Activated CD4-positive, alpha-beta T cell treated with anti-CD3 and anti-CD28 coated beads for 4 hours (primary cell): ENCODE data around the gene SRPX.

Experiments
- DNase-seq, 2 donors: peaks; one replicate each; pipeline ENCODE4 v3.0.0-alpha.2; 2020

Gene SRPX

DNA sequence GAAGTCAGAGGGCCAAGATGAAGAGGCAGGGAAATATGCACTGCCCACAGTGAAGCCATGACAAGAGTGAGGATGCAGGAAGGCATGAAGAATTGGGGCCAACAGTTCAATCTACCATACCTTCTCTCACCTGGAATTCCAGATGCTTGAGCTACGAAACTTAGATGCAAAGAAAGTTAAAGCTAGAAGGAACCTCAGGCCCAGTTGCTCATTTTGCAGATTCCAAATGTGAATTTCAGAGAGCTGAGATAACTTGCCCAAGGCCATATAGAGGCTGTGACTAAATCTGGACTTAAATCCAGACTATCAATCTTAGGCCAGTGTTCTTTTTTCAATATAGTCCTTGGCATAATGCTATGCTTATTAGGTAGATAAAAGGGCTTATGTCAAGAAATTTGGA, 92.7 kb downstream of the SRPX start:
- no peak for DNase-seq

DNA sequence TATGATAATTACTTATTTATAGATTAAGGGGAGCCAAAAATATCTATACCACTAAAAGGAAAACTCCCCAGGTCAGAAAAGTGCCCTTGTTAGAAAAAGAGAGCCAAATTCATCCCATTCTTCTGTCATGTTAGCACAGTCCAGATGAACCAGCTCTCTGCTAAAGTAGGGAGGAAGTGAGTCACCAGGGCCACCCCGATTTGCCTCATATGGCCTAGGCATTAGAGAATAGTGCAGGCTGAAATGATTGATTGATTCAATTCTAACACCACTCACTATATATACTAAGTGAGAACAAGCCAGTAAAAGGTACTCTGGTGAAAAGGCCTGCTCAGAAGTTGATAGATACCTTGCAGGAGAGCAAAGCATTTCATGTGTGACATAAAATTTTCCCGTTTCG, 94.5 kb downstream of the SRPX start:
- DNase-seq = no peak

DNA sequence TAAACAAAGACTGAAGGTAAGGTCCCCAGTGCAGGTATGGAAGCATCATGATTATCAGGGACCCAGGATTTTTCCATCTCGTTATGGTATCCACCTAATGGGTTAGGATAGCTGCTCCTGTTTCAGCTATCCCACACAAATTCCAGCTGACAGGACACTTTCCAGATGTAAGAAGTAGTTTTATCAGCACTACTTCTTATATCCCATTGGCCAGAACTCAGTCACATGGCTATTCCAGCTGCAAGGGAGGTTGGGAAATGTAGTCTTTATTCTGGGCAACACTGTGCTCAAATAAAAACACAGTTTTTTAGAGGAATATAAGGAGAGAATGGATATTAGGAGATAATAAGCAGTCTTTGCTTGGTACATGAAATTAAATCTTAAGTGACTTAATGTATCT, 96.7 kb downstream of the SRPX start:
- no peak for DNase-seq

DNA sequence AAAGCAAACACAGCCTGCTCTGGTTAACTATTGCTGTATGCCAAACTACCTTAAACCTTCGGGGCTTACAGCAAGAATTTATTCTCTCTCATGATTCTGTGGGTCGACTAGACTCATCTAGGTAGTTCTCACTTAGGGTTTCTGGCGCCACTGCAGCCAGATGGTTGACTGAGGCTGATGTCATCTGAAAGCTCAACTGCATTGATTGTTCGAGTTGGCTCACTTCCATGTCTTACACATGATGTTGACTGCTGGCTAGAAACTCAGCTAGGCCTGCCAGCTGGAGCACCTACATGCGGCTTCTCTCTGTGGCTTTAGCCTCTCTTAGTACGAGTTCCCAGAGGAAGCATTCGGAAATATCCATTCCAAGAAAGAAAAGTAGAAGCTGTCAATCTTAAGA, 103.2 kb downstream of the SRPX start:
- no peak for DNase-seq

DNA sequence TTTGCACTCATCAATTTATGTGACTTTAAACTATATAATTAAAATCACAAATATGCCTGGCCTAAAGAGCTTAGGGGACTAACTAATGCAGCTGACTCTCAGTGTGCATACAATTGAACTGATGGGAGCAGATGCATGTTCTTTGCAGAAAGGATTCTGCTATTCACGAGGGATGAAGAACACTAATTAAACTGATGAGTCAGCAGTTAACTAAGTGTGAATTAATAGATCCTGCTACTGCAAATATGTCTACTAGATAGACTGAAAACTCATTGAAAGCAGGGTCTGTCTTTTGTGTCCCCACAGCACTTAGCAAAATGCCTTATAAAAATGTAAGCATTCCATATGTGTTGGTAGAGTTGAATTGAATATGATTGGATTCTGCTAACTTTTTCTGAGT, 104.0 kb downstream of the SRPX start:
- DNase-seq = no peak

DNA sequence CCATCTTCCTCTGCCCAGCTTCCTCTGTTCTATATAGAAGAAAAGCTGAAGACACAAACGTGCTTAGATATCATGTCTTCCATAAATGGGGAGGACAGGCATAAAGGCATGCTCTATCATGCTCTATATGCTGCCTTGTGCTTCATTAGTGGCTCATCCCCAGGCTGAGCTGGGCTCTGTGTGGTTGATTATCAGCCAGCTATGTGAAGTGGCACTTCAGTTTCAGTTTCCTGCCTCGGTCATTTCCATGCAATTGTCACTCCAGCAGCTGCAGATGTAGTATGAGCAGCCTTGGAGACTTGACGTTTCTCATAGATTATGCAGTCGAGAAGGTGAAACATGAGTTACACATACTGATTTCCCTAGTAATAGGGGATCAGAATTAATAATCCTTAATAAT, 108.1 kb downstream of the SRPX start:
- no peak for DNase-seq

DNA sequence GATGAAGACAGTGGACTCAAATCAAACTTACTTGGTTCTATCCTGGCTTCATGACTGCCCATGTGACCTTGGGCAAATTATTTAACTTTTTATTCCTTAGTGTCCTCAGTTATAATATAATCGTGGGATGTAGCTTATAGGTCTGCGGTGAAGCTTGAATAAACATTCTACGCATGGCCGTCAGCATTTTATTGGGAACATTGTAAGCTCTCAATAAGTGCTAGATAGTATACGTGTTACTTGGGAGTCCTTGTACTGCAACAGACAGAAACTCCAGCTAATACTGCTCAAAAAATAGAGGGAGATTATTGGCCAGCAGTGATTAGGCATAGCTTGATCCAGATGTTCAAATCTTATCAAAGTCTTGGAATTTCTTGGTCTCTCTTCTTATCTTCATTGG, 109.5 kb downstream of the SRPX start:
- no peak for DNase-seq

DNA sequence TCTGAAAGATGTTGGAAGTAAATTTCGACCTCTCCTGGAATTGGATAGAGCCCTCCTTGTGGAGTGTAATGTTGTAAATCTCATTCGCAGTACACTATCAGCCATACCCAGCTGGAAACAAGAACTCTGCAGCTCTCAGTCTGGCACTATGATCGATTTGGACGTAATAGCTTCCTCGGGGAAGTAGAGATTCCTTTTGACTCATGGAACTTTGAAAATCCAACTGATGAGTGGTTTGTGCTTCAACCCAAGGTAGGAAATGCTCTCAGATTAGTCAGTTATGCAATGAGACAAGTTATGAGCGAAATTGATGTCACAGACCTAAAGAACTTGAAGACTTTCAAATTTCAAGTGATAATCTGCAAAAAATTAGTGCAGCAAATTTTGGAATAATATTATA, 110.4 kb downstream of the SRPX start:
- DNase-seq = no peak

DNA sequence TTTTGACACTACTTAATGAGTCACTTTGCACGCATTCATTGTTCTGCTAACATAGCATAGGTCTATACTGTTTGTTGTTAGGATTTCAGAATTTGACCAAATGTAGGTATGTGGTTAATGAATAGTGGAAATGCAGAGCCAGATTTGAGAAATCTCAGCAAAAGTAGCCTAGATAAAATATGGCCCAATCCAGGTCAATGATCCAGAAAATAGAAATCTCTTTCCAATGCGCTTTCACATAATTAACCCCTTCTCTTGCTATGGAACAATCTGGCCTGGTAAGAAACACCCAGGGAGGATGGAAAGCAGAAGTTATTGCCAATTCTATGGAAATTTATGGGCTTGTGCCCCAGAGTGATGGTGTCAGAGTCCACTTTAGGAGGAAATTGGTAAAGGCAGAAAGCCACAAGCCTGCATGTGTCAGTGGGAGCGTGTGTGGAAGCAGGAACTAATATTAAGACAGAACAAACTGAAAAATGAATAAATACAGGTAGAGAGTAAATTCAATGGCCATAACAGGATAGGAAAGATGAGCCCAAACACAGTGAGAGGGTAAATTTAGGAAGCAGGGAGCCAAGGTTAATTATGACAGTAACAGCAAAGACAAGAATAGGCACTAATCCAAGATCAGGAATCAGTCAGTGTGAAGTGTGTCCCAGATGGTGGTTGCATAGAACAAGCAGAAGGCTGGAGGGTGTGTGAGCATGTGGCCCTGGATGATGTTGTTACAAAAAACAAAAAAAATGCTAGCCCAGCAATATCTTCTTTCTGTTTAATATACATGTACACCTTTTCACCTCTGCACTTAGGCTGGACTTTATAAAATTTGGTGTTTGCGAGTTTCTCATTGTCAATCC, 111.4 kb downstream of the SRPX start:
- DNase-seq = no peak

DNA sequence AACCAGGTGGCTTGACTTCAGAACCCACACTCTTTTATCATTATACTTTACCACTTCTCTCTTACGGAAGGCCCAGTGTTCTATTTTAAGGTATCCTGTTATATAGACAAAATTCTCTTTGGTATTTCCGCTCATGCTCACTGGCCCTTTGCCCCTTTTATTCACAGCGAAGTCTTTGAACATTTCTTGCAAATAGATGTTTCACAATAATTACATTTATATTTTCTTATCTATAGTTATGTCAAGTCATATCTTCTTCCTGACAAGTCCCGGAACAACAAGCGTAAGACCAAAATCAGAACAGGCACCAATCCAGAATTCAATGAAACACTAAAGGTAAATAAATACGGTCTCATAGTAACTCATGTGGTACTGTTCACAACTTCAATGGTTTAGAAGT, 112.3 kb downstream of the SRPX start:
- no peak for DNase-seq

DNA sequence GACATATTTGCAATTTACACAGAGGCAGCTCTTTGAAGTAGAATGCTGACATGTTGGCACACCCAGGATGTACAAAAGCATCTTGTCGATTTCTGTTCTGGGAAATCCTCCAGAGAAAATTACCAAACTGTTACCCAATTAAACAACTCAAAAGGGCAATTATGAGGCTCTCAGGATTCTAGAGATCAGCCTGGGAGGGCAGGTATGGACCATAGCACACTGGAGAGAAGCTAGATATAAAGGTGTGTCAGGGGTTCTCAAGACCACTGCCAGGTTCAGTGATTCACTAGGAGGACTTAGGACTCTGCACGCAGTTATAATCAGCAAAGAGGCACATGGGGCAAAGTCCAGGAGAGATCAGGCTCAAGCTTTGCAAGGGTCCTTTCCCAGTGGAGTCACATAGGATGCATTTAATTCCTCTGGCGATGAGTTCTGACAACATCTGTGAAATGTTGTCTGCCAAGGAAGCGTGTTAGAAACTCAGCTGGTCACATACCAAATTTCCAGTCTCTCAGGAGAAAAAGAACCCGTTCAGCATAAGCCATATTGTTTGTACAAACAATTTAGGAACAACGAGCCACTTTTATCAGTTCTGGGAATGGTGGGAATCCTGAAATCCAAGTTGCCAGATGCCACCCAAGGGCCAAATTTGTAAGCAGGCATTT, 113.5 kb downstream of the SRPX start:
- DNase-seq = no peak

DNA sequence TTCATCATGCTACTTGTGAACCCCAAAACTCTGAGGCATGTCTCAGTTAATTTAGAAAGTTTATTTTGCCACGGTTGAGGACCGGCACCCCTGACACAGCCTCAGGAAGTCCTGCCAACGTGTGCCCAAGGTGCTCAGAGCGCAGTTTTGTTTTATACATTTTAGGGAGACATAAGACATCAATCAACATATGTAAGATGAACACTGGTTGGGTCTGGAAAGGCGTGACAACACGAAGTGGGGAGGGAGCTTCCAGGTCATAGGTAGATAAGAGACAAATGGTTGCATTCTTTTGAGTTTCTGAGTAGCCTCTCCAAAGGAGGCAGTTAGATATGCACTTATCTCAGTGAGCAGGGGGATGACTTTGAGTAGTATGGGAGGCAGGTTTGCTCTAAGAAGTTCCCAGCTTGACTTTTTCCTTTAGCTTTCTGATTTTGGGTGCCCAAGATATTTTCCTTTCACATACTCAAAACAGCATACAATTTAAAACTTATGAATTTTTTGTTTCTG, 115.4 kb downstream of the SRPX start:
- no peak for DNase-seq

DNA sequence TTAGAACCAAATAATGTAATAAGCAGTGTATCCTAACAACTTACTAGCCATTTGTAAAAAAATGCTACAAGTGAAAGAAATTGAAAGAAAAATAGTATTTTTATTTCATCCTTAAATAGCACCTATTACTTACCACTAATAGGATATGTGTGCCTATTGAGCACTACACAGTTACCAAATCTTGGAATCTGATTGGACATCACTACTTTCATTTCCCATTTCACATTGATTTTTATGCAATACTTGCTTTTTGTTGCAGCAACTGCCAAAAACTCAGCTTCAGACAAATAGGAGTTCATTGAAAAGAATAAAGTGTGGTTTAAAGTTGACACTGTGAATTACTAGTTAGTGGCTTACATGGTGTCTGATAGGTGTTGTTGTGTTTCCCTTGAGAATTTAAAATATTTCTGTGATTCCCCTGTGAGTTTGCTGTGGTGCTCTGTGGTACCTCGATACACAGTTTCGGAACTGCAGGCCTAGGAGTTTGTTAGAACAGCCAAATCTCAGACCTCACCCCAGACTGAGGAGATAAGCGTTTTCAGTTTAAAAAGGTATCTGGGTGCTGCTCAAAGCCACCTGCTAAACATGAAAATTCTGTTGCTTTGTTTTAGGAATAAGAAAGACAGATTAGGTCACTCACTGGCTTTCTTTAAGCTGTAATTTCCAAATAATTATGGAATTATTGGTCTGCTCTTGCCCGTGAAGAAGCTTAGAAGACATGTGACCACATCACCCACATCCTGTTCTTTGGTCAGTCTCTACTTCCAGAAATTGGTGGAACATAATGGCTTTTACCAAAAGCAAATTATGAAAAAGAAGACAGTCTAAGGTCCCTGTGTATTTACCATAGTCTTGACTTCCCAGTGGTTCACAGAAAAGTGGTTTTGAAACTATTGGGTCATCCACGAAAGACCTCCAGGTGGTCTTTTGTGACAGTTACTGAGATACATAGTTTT, 116.5 kb downstream of the SRPX start:
- DNase-seq = no peak

DNA sequence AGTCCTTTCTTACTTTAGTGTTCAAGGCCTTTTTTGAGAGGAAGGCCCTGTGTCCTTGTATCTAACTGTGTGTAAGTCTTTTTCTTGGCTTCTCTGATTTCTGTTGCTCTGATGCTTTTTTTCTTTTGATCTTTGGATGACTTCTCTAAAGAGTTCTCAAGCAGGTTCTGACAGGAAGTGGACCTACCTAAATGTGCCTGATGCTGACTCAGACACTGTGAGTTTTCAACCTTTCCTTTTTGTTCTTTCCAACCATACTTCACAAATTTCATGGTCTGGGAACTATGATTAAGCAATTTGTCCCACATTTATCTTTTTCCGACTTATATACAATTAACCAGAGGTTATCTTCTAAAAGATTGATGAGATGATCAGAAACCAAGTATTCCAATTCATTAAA, 117.8 kb downstream of the SRPX start:
- no peak for DNase-seq

DNA sequence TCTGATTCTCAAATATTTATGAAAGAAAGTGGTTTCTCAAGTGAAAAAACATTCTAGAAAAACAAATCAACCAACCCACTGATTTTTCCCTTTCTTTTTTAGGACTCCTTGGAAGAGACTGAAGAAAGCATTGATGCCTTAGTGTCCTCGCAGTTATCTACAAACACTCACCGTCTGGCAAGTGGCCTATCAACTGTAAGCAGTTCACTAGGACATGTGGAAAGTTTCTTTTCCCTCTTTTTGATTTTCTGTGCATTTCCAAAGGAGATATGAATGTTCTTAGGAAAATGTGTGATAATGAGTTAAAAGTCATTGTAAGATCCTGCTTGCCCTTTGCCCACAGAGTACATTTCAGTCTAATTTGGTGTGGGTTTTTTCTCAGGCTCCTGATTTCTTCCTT, 118.4 kb downstream of the SRPX start:
- no peak for DNase-seq

DNA sequence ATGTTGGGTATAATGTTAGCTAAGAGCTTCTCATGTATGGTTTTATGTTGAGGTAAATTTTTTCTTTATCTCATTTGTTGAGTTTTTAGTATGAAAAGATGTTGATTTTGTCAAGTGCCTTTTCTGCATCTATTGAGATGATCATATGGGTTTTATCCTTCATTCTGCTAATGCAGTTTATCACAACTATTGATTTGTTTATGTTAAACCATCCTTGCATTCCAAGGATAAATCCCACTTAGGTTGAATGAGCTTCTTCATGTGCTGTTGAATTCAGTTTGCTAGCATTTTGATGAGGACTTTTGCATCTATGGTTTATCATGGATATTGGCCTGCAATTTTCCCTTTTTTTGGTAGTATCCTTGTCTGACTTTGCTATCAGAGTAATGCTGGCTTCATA, 121.0 kb downstream of the SRPX start:
- no peak for DNase-seq
